ENCODE data around the gene MRPL28. TPM values are rescaled to one million over a fixed set of nuclear protein-coding genes. Genes with fewer than 3 reads are reported as not detected.
"Not testable (repeated sequence)": the region's sequence is repeated elsewhere in the genome, so short reads cannot be mapped to it uniquely, and the experiment has no call there.

MRPL28 gene
- polyA plus RNA-seq, 1 of the 3 experiments (the other 2 are of a cell fraction), result 320 TPM

GRCh38 chr16:331181-331814 is 39.0 kb downstream of the MRPL28 start:
- peaks cover 89% of the 10 kb centered on the region for H4K20me1 ChIP-seq (ENCODE audit: insufficient read depth)
- peaks cover 5 to 30% of the 10 kb centered on the region in 2 experiments; a peak in 2 of 4 replicates for H3K4me1 ChIP-seq (ENCODE audit: control insufficient read depth in 1 of 2, insufficient read depth in 2 of 2, low read depth in 1 of 2, low read length in 1 of 2)
- H3K36me3 ChIP-seq (replicated peaks in 1 of 2; ENCODE audit: control insufficient read depth in 1 of 2, insufficient read depth in 2 of 2, low read length in 1 of 2); H3K9ac ChIP-seq; H3K4me2 ChIP-seq; H3K27me3 ChIP-seq (ENCODE audit: insufficient read depth); H3K9me3 ChIP-seq; H2AFZ ChIP-seq (ENCODE audit: low read depth); H3K9me2 ChIP-seq; DNase-seq; H3K4me3 ChIP-seq (ENCODE audit: low read depth in 2 of 2, low read length in 1 of 2); H3F3A ChIP-seq (replicated peaks; ENCODE audit: insufficient read depth); POLR2A ChIA-PET: not testable (repeated sequence)
- H3K79me2 ChIP-seq (ENCODE audit: insufficient read depth), result peaks cover 97% of the 10 kb centered on the region
- peak overlapping the region in 1 of 2 experiments; percentile 56; a peak in 2 of 4 replicates for H3K27ac ChIP-seq (ENCODE audit: low read depth in 2 of 2, low read length in 1 of 2)
- CTCF ChIA-PET, result interaction anchor here (1.2 to 1.7 kb wide), 4 partner anchors 22 to 227 kb away, joined by 3 read pairs; partner anchors contain the start of gene HBQ1
- 81% methylated on average over 6 of the region's 6 CpGs for WGBS (ENCODE audit: low lambda C conversion rate)

GRCh38 chr16:330741-331140 is 39.6 kb downstream of the MRPL28 start:
- CTCF ChIA-PET, result interaction anchor here (1.2 to 1.7 kb wide), 4 partner anchors 22 to 226 kb away, joined by 3 read pairs; partner anchors contain the start of gene HBQ1
- Histone ChIP-seq H3K9me2 (no peaks in the 10 kb centered on the region), H3K9me3 (no peaks in the 10 kb centered on the region), H3F3A (replicated peaks; ENCODE audit: insufficient read depth) (peaks cover 5% of the 10 kb centered on the region), H3K36me3 (replicated peaks in 1 of 2; ENCODE audit: control insufficient read depth in 1 of 2, insufficient read depth in 2 of 2, low read length in 1 of 2) (no peaks in the 10 kb centered on the region), H3K79me2 (ENCODE audit: insufficient read depth) (peaks cover 94% of the 10 kb centered on the region), H3K4me3 (ENCODE audit: low read depth in 2 of 2, low read length in 1 of 2) (no peak overlapping the region), H4K20me1 (ENCODE audit: insufficient read depth) (peaks cover 87% of the 10 kb centered on the region), H2AFZ (ENCODE audit: low read depth) (no peak overlapping the region), H3K27ac (ENCODE audit: low read depth in 2 of 2, low read length in 1 of 2) (peak overlapping the region in 1 of 2 experiments; percentile 69; a peak in 2 of 4 replicates), H3K4me1 (ENCODE audit: control insufficient read depth in 1 of 2, insufficient read depth in 2 of 2, low read depth in 1 of 2, low read length in 1 of 2) (peaks cover 5 to 30% of the 10 kb centered on the region in 2 experiments; a peak in 2 of 4 replicates), H3K4me2 (no peak overlapping the region), H3K9ac (no peak overlapping the region), H3K27me3 (ENCODE audit: insufficient read depth) (no peaks in the 10 kb centered on the region)
- WGBS (ENCODE audit: low lambda C conversion rate), result 67% methylated on average over 1 of the region's 2 CpGs
- DNase-seq, result peak; percentile 83
- POLR2A ChIA-PET, result no interaction called here
- TF ChIP-seq MXI1 (IDR thresholded peaks at IDR 0.05; ENCODE audit: low read depth, low read length) (peak; percentile 52; the same call in 1 of the 2 replicates), POLR2AphosphoS5 (IDR thresholded peaks at IDR 0.05; ENCODE audit: low read depth, low read length) (no peak), ELF1 (IDR thresholded peaks at IDR 0.05) (no peak), TAF1 (IDR thresholded peaks at IDR 0.05; ENCODE audit: borderline replicate concordance, low read depth, low read length) (no peak), RCOR1 (IDR thresholded peaks at IDR 0.05; ENCODE audit: low read length) (peak; percentile 88), NRF1 (IDR thresholded peaks at IDR 0.05; ENCODE audit: low read depth, low read length) (no peak), REST (IDR thresholded peaks at IDR 0.05; ENCODE audit: low read depth, low read length) (no peak), JUND (IDR thresholded peaks at IDR 0.05) (no peak), TEAD4 (IDR thresholded peaks at IDR 0.05; ENCODE audit: borderline replicate concordance, insufficient read depth) (no peak), CHD2 (IDR thresholded peaks at IDR 0.05; ENCODE audit: low read length, partially characterized antibody) (peak; percentile 46), EZH2phosphoT487 (IDR thresholded peaks at IDR 0.05; ENCODE audit: borderline replicate concordance, low read depth) (no peak), NFIC (IDR thresholded peaks at IDR 0.05; ENCODE audit: borderline replicate concordance) (no peak), FOXM1 (IDR thresholded peaks at IDR 0.05; ENCODE audit: low read depth) (no peak), FOSL2 (IDR thresholded peaks at IDR 0.05; ENCODE audit: borderline replicate concordance, low read depth) (no peak), SIN3A (IDR thresholded peaks at IDR 0.05; ENCODE audit: borderline replicate concordance, low read depth, low read length) (no peak), GATA2 (CRISPR knock-in tag; IDR thresholded peaks at IDR 0.05) (peak; percentile 93), SMC3 (IDR thresholded peaks at IDR 0.05; ENCODE audit: low read depth, low read length) (no peak), GABPA (IDR thresholded peaks at IDR 0.05; ENCODE audit: low read depth) (no peak)
- TF ChIP-seq, protein P1, sequence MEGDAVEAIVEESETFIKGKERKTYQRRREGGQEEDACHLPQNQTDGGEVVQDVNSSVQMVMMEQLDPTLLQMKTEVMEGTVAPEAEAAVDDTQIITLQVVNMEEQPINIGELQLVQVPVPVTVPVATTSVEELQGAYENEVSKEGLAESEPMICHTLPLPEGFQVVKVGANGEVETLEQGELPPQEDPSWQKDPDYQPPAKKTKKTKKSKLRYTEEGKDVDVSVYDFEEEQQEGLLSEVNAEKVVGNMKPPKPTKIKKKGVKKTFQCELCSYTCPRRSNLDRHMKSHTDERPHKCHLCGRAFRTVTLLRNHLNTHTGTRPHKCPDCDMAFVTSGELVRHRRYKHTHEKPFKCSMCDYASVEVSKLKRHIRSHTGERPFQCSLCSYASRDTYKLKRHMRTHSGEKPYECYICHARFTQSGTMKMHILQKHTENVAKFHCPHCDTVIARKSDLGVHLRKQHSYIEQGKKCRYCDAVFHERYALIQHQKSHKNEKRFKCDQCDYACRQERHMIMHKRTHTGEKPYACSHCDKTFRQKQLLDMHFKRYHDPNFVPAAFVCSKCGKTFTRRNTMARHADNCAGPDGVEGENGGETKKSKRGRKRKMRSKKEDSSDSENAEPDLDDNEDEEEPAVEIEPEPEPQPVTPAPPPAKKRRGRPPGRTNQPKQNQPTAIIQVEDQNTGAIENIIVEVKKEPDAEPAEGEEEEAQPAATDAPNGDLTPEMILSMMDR (IDR thresholded peaks at IDR 0.05), result no peak
- TF ChIP-seq, protein P2, sequence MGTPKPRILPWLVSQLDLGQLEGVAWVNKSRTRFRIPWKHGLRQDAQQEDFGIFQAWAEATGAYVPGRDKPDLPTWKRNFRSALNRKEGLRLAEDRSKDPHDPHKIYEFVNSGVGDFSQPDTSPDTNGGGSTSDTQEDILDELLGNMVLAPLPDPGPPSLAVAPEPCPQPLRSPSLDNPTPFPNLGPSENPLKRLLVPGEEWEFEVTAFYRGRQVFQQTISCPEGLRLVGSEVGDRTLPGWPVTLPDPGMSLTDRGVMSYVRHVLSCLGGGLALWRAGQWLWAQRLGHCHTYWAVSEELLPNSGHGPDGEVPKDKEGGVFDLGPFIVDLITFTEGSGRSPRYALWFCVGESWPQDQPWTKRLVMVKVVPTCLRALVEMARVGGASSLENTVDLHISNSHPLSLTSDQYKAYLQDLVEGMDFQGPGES (IDR thresholded peaks at IDR 0.05; ENCODE audit: low read depth, low read length), result no peak
- TF ChIP-seq, protein P3, sequence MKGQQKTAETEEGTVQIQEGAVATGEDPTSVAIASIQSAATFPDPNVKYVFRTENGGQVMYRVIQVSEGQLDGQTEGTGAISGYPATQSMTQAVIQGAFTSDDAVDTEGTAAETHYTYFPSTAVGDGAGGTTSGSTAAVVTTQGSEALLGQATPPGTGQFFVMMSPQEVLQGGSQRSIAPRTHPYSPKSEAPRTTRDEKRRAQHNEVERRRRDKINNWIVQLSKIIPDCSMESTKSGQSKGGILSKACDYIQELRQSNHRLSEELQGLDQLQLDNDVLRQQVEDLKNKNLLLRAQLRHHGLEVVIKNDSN (IDR thresholded peaks at IDR 0.05; ENCODE audit: borderline replicate concordance, low read depth), result no peak

All from SK-N-SH (cell line).